H1 (cell line): Measurements from ENCODE around the gene SVIP. TPM values are rescaled to one million over a fixed set of nuclear protein-coding genes. Genes with fewer than 3 reads are reported as not detected.

ENCODE experiments used
- CTCF ChIA-PET: fragments of 300-600 bp; sonication (Branson Sonifier 250); formaldehyde crosslinking; loops from one replicate; lab custom pipeline; 2021; ENCODE audit not compliant: partially characterized antibody; lab: Charles Lee
- POLR2A ChIA-PET: fragments of 300-600 bp; sonication (Branson Sonifier 250); formaldehyde crosslinking; loops from one replicate; lab custom pipeline; 2021; ENCODE audit warnings: inconsistent platforms; ENCODE audit not compliant: partially characterized antibody; lab: Charles Lee
- DNase-seq, 2 experiments: peaks; one replicate each; pipeline versions ENCODE4 v3.0.0 to v3.0.0-alpha.2; 2010 to 2022; ENCODE audit warnings: low spot score in 2 of 2, low read depth in 1 of 2, mixed read lengths in 1 of 2
- FAIRE-seq: peaks from 2 replicates; lab custom pipeline; 2011; peaks lifted over from hg19 to GRCh38; lab: Jason Lieb, UNC
- H2AFZ ChIP-seq: 2 replicates; pipeline ENCODE4 v1.8.1; 2012; ENCODE audit warnings: low read length, inconsistent platforms
- H2AK5ac ChIP-seq: 2 replicates; pipeline ENCODE4 v1.6.1; 2013; ENCODE audit warnings: low read depth, low read length
- H2BK120ac ChIP-seq: replicated peaks from 2 replicates; pipeline ENCODE3; 2013; ENCODE audit warnings: low read depth, low read length, inconsistent platforms
- H2BK12ac ChIP-seq: 2 replicates; pipeline ENCODE4 v1.6.1; 2013; ENCODE audit warnings: low read depth, low read length
- H2BK15ac ChIP-seq: 2 replicates; pipeline ENCODE4 v1.6.1; 2013; ENCODE audit warnings: low read length
- H2BK20ac ChIP-seq: 2 replicates; pipeline ENCODE4 v1.6.1; 2013; ENCODE audit warnings: low read length
- H2BK5ac ChIP-seq: 2 replicates; pipeline ENCODE4 v1.6.1; 2013; ENCODE audit warnings: low read depth, low read length
- H3K14ac ChIP-seq: 2 replicates; pipeline ENCODE4 v1.6.1; 2013; ENCODE audit warnings: inconsistent platforms; ENCODE audit not compliant: insufficient read length
- H3K18ac ChIP-seq: 2 replicates; pipeline ENCODE4 v1.6.1; 2013; ENCODE audit warnings: low read length; ENCODE audit errors: extremely low read depth
- H3K23ac ChIP-seq: 2 replicates; pipeline ENCODE4 v1.6.1; 2013; ENCODE audit warnings: inconsistent platforms; ENCODE audit not compliant: insufficient read length
- H3K23me2 ChIP-seq: 2 replicates; pipeline ENCODE4 v1.6.1; 2013; ENCODE audit warnings: low read depth, low read length
- H3K27ac ChIP-seq: 2 replicates; pipeline ENCODE4 v1.6.1; 2011; ENCODE audit warnings: low read depth, low read length, inconsistent platforms
- H3K27me3 ChIP-seq, 4 experiments: replicated peaks in 1 of 4; 1 replicate in 1 of 4; 2 replicates in 3 of 4; pipeline versions ENCODE4 v1.6.1 to v1.8.1; 2011 to 2013; ENCODE audit warnings: low read length in 3 of 4, mild to moderate bottlenecking in 3 of 4, inconsistent platforms in 2 of 4, mixed read lengths in 2 of 4, moderate library complexity in 1 of 4; ENCODE audit not compliant: control insufficient read depth in 3 of 4, insufficient read depth in 3 of 4; ENCODE audit errors: extremely low read depth in 1 of 4
- H3K36me3 ChIP-seq, 4 experiments: 2 replicates each; pipeline versions ENCODE4 v1.6.1 to v1.8.1; 2011 to 2013; ENCODE audit warnings: mild to moderate bottlenecking in 4 of 4, low read length in 3 of 4, moderate library complexity in 2 of 4, control low read depth in 1 of 4, inconsistent platforms in 1 of 4; ENCODE audit not compliant: insufficient read depth in 4 of 4, control insufficient read depth in 2 of 4
- H3K4ac ChIP-seq: replicated peaks from 2 replicates; pipeline ENCODE3; 2013; ENCODE audit warnings: low read length, low read depth, mixed read lengths, inconsistent platforms; ENCODE audit not compliant: insufficient read length
- H3K4me1 ChIP-seq, 4 experiments: replicated peaks in 1 of 4; 1 replicate in 1 of 4; 2 replicates in 3 of 4; pipeline versions ENCODE4 v1.6.1 to v1.8.1; 2011 to 2013; ENCODE audit warnings: low read length in 3 of 4, inconsistent platforms in 2 of 4, mixed read lengths in 1 of 4; ENCODE audit not compliant: insufficient read depth in 4 of 4, control insufficient read depth in 3 of 4
- H3K4me2 ChIP-seq, 2 experiments: 2 replicates each; pipeline versions ENCODE4 v1.6.1 to v1.8.1; 2011 to 2013; ENCODE audit warnings: low read depth in 2 of 2, low read length in 2 of 2, control low read depth in 1 of 2, inconsistent platforms in 1 of 2, mild to moderate bottlenecking in 1 of 2; ENCODE audit not compliant: insufficient read depth in 1 of 2
- H3K4me3 ChIP-seq, 4 experiments: fragments of 200-600, 300-600 bp in 1 of 4; sonication (generic), shearing (Covaris generic), sonication (Bioruptor Twin) in 1 of 4; 2 replicates each; pipeline versions ENCODE4 v1.5.1 to v1.8.1; 2011 to 2016; ENCODE audit warnings: low read length in 4 of 4, low read depth in 3 of 4, control low read depth in 2 of 4, inconsistent platforms in 2 of 4, mild to moderate bottlenecking in 2 of 4, mixed read lengths in 1 of 4, moderate library complexity in 1 of 4; ENCODE audit not compliant: insufficient read depth in 2 of 4; ENCODE audit errors: extremely low read depth in 1 of 4
- H3K56ac ChIP-seq: replicated peaks from 2 replicates; pipeline ENCODE3; 2013; ENCODE audit warnings: low read depth, mild to moderate bottlenecking, mixed read lengths, low read length, inconsistent platforms; ENCODE audit not compliant: insufficient read length
- H3K79me1 ChIP-seq: 2 replicates; pipeline ENCODE4 v1.6.1; 2013; ENCODE audit warnings: low read depth, low read length, control low read depth
- H3K79me2 ChIP-seq, 2 experiments: 2 replicates each; pipeline versions ENCODE4 v1.6.1 to v1.8.1; 2012 to 2013; ENCODE audit warnings: low read length in 2 of 2, mild to moderate bottlenecking in 2 of 2, inconsistent platforms in 1 of 2; ENCODE audit not compliant: insufficient read depth in 2 of 2, control insufficient read depth in 1 of 2
- H3K9ac ChIP-seq, 4 experiments: replicated peaks in 1 of 4; 1 replicate in 1 of 4; 2 replicates in 3 of 4; pipeline versions ENCODE4 v1.6.1 to v1.8.1; 2011 to 2013; ENCODE audit warnings: low read depth in 3 of 4, low read length in 3 of 4, control low read depth in 2 of 4, mild to moderate bottlenecking in 2 of 4, moderate library complexity in 2 of 4, inconsistent platforms in 1 of 4; ENCODE audit errors: extremely low read depth in 1 of 4
- H3K9me3 ChIP-seq, 2 experiments: 2 replicates each; pipeline versions ENCODE4 v1.6.1 to v1.8.1; 2012 to 2013; ENCODE audit warnings: mild to moderate bottlenecking in 2 of 2, moderate library complexity in 2 of 2, control low read depth in 1 of 2, inconsistent platforms in 1 of 2, low read depth in 1 of 2, low read length in 1 of 2, mixed read lengths in 1 of 2; ENCODE audit not compliant: insufficient read depth in 2 of 2
- H4K20me1 ChIP-seq, 2 experiments: replicated peaks in 1 of 2; 2 replicates each; pipeline versions ENCODE3 to v1.8.1; 2011 to 2013; ENCODE audit warnings: inconsistent platforms in 2 of 2, low read length in 2 of 2, mild to moderate bottlenecking in 1 of 2; ENCODE audit not compliant: insufficient read depth in 2 of 2, control insufficient read depth in 1 of 2
- H4K5ac ChIP-seq: 2 replicates; pipeline ENCODE4 v1.6.1; 2013; ENCODE audit warnings: low read length, low read depth, mixed read lengths, inconsistent platforms; ENCODE audit not compliant: insufficient read length
- H4K8ac ChIP-seq: 2 replicates; pipeline ENCODE4 v1.8.0; 2013; ENCODE audit warnings: mild to moderate bottlenecking, moderate library complexity, low read length, inconsistent platforms; ENCODE audit not compliant: insufficient read depth; ENCODE audit errors: extremely low read depth
- H4K91ac ChIP-seq: replicated peaks from 2 replicates; pipeline ENCODE3; 2013; ENCODE audit warnings: low read length, mixed read lengths, inconsistent platforms; ENCODE audit not compliant: insufficient read length
- CHD1 ChIP-seq: IDR thresholded peaks from 2 replicates; pipeline ENCODE4 v1.6.1; 2012; ENCODE audit warnings: low read depth, low read length, improper control_type of control experiment
- CREB1 ChIP-seq: IDR thresholded peaks from 2 replicates; pipeline ENCODE4 v1.6.1; 2012; ENCODE audit warnings: inconsistent platforms
- EP300 ChIP-seq, 2 experiments: IDR thresholded peaks; 1 replicate in 1 of 2; 2 replicates in 1 of 2; pipeline ENCODE4 v1.6.1; 2011 to 2012; ENCODE audit warnings: low read depth in 2 of 2, low read length in 2 of 2, mild to moderate bottlenecking in 2 of 2, borderline replicate concordance in 1 of 2, inconsistent platforms in 1 of 2, moderate library complexity in 1 of 2
- GABPA ChIP-seq: IDR thresholded peaks from 2 replicates; pipeline ENCODE4 v1.6.1; 2011; ENCODE audit warnings: mild to moderate bottlenecking, low read length, moderate library complexity, borderline replicate concordance; ENCODE audit not compliant: insufficient read depth
- HDAC2 ChIP-seq, 2 experiments: fragments of 300-600 bp in 1 of 2; sonication (generic) in 1 of 2; IDR thresholded peaks; 2 replicates each; pipeline ENCODE4 v1.6.1; 2011 to 2012; ENCODE audit warnings: low read depth in 2 of 2, low read length in 2 of 2, mild to moderate bottlenecking in 2 of 2, moderate library complexity in 2 of 2, borderline replicate concordance in 1 of 2, inconsistent platforms in 1 of 2
- KDM4A ChIP-seq: IDR thresholded peaks from one replicate; pipeline ENCODE4 v1.7.1; 2012; ENCODE audit warnings: low read depth, mild to moderate bottlenecking, moderate library complexity, low read length, inconsistent platforms; ENCODE audit not compliant: severe bottlenecking
- NANOG ChIP-seq: IDR thresholded peaks from 2 replicates; pipeline ENCODE4 v1.6.1; 2011; ENCODE audit warnings: low read length, low read depth, mild to moderate bottlenecking, inconsistent platforms; ENCODE audit not compliant: insufficient read depth, poor library complexity, severe bottlenecking
- POU5F1 ChIP-seq: IDR thresholded peaks from 2 replicates; pipeline ENCODE4 v1.6.1; 2011; ENCODE audit warnings: low read depth, mild to moderate bottlenecking, low read length, moderate library complexity
- RNF2 ChIP-seq: fragments of 200-900, 300-1000 bp; sonication (generic); IDR thresholded peaks from 2 replicates; pipeline ENCODE4 v1.7.1; 2016; ENCODE audit warnings: borderline replicate concordance, low read depth, mild to moderate bottlenecking, antibody characterized with exemption, low read length; ENCODE audit not compliant: poor library complexity, severe bottlenecking; ENCODE audit errors: missing control alignments
- SIN3A ChIP-seq, 2 experiments: IDR thresholded peaks in 1 of 2; conservative IDR thresholded peaks in 1 of 2; 2 replicates each; pipeline ENCODE4 v1.6.1; 2011 to 2012; ENCODE audit warnings: low read length in 2 of 2, improper control_type of control experiment in 1 of 2, low read depth in 1 of 2, mild to moderate bottlenecking in 1 of 2
- SP4 ChIP-seq: IDR thresholded peaks from 2 replicates; pipeline ENCODE4 v1.6.1; 2012; ENCODE audit warnings: low read length, inconsistent platforms
- WGBS, 2 experiments: shearing (Covaris generic) in 1 of 2; methylation state at CpG; one replicate each; pipeline versions ENCODE4 v1.1.6 to v1.1.7; 2013 to 2015; ENCODE audit warnings: low lambda C conversion rate in 2 of 2, mixed read lengths in 2 of 2, inconsistent platforms in 1 of 2, low coverage in 1 of 2, missing lambda C conversion rate in 1 of 2; ENCODE audit not compliant: insufficient replicate concordance in 2 of 2, insufficient coverage in 1 of 2, insufficient read length in 1 of 2; ENCODE audit errors: extremely low coverage in 1 of 2, missing lambda C conversion rate in 1 of 2; 5-methylcytosine and 5-hydroxymethylcytosine counted together
- polyA plus RNA-seq, 7 experiments: library from polyadenylated mRNA; depleted of rRNA in 3 of 7; stranded (reverse) in 5 of 7; unstranded in 2 of 7; fragments of >200 nt in 5 of 7; fragments of 200-250 nt in 2 of 7; gene quantifications; 1 replicate in 5 of 7; 2 replicates in 1 of 7; 4 replicates in 1 of 7; pipeline versions ENCODE4 v1.2.1 to v1.2.3, GENCODE V29; 2011 to 2013; ENCODE audit warnings: missing spikeins in 2 of 7, mixed read lengths in 2 of 7
- total RNA-seq: library from RNA; stranded (reverse); fragmentation: NEBNext Ultra II Directional; extraction: Animal tissue kit (Norgen Biotek cat#: 25700); gene quantifications from 2 replicates; pipeline ENCODE4 v1.2.1, GENCODE V29; 2021

Gene SVIP
- total and polyA plus RNA-seq, 2 of the 8 experiments (the other 6 are each of a cell fraction or from before 2014, with no cell fraction given): 1.2 to 11.4 TPM

DNA sequence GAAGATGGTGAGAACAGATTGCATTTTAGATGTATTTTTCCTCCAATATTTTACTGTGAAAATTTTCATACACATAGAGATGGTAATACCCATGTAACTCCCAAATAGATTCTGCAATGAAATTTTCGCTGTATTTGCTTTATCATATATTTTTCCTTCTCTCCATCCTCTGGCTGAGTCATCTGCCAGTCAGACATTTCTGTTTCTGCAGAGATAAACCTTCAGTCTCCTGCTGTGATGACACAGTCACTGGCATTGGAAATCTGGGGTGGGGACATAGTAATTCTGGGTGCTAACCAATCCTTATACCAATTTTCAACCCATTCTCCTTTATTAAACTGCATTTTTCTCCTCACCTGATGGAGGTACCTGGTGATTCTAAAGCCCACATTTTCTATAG is 33.7 kb downstream of the SVIP start:
- Histone ChIP-seq H3K4me3 (no peak overlapping the region), H3K27me3 (no peaks in the 10 kb centered on the region), H3K18ac (no peak overlapping the region), H3K9me3 (no peaks in the 10 kb centered on the region), H2BK20ac (no peak overlapping the region), H4K5ac (no peak overlapping the region), H3K4me2 (no peak overlapping the region), H2BK120ac (no peak overlapping the region), H2AK5ac (no peak overlapping the region), H2BK12ac (no peak overlapping the region), H2BK15ac (no peak overlapping the region), H3K14ac (no peak overlapping the region), H3K23me2 (no peaks in the 10 kb centered on the region), H3K4me1 (no peaks in the 10 kb centered on the region), H3K4ac (no peak overlapping the region), H4K8ac (no peak overlapping the region), H3K36me3 (no peaks in the 10 kb centered on the region), H3K27ac (no peak overlapping the region), H2BK5ac (no peak overlapping the region), H3K79me2 (no peaks in the 10 kb centered on the region), H2AFZ (no peak overlapping the region), H3K56ac (no peak overlapping the region), H3K9ac (no peak overlapping the region), H3K23ac (no peak overlapping the region), H4K20me1 (no peaks in the 10 kb centered on the region), H3K79me1 (no peaks in the 10 kb centered on the region), H4K91ac (no peak overlapping the region)
- 53% methylated on average over 1 of the region's 1 CpG; no CpG with 5 or more reads in 1 of the 2 experiments for WGBS, 2 experiments
- ChIA-PET POLR2A (no interaction called here), CTCF (interaction anchor here (0.9 kb wide), 1 partner anchor 46 kb away, joined by 3 read pairs; no protein-coding TSS in a partner anchor)
- FAIRE-seq: no peak
- DNase-seq: no peak
- no peak for TF ChIP-seq POU5F1
- TF ChIP-seq SP4: no peak
- no peak for TF ChIP-seq CHD1
- no peak for TF ChIP-seq EP300 (IDR thresholded peaks at IDR 0.05; ENCODE audit: borderline replicate concordance in 1 of 2, low read depth in 2 of 2, low read length in 2 of 2)
- TF ChIP-seq GABPA: no peak
- TF ChIP-seq HDAC2 (IDR thresholded peaks at IDR 0.05; ENCODE audit: borderline replicate concordance in 1 of 2, low read depth in 2 of 2, low read length in 2 of 2): no peak
- TF ChIP-seq CREB1: no peak
- no peak for TF ChIP-seq NANOG
- TF ChIP-seq KDM4A: no peak
- TF ChIP-seq SIN3A (conservative IDR thresholded peaks at IDR 0.05 in 1 of 2, IDR thresholded peaks at IDR 0.05 in 1 of 2; ENCODE audit: low read depth in 1 of 2, low read length in 2 of 2): no peak
- TF ChIP-seq RNF2: no peak
